ENCODE results near the gene NUDT17.

DNA sequence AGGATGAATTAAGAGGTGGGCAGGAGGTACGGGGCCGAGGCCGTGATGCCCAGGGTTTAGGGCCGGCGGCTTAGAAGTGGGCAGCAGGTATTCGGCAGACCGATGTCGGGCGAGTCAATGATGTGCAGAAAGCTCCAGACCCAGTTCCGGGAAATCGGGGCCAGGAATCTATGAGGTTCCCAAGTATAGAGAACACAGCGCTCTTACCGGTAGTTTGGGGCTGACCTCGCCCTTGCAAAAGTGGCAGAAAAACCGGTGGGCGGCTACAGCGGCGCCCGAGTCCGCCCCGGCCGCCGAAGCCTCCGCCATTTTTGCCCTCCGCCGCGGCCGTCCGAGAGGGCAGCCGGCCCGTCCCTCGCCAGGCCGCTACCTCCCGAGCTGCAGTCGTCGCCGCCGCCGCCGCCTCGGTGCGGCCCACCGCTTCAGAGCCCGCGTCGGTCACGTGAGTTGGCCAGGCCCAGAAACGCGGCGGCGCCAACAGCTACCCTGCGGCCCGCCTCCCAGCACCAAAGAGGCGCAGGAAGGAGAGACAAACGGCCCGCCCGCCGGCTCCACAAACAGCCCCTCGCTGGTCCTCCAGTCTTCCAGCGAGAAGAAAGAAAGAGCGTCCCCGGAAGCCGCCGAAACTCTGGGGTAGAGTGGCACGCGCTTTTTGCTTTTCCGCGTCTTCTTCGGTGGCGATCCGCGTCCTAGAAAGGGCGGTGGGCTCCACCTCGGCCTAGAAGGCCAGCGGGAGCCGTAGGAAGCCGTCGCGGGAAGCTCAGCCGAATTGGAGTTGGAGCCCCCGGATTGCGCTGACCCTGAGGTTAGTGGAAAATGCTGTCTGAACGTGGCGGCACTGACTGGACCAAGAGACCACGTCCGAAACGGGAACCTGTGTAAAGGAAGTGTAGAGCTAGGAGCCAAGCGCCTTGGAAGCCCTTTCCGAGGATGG is 21.6 kb upstream of the NUDT17 start, which contains the start of the genes POLR3C and RNF115:
- TF ChIP-seq POLR2A (IDR thresholded peaks at IDR 0.05; ENCODE audit: low read depth, low read length) (peak; percentile 90; the same call in 1 of the 2 replicates), TAF1 (IDR thresholded peaks at IDR 0.05; ENCODE audit: borderline replicate concordance, low read depth, low read length) (peak; percentile 81; the same call in 1 of the 2 replicates), POLR2AphosphoS5 (IDR thresholded peaks at IDR 0.05; ENCODE audit: low read depth, low read length) (peak; percentile 80)

All from GM12892 (cell line).